Stomach (tissue), 4 donors: ENCODE data around the gene KIF11.

Experiments
- POLR2A ChIP-seq, 4 donors: fragments of 450-650 bp; IDR thresholded peaks; one replicate each; pipeline ENCODE4 v1.6.1; 2016; ENCODE audit warnings: antibody characterized with exemption in 4 of 4, control low read depth in 2 of 4, mild to moderate bottlenecking in 1 of 4, moderate library complexity in 1 of 4
- POLR2AphosphoS5 ChIP-seq, 3 donors: sonication (generic); formaldehyde crosslinking; IDR thresholded peaks; one replicate each; pipeline ENCODE4 v1.6.1; 2016; ENCODE audit warnings: antibody characterized with exemption in 3 of 3
- TF ChIP-seq, protein P1 (sequence below), 7 experiments: fragments of 450-650 bp in 4 of 7; fragments of 200-600 bp in 3 of 7; sonication (generic) in 3 of 7; IDR thresholded peaks; one replicate each; pipeline ENCODE4 v1.5.1; 2016 to 2019; ENCODE audit warnings: antibody characterized with exemption in 7 of 7, control low read depth in 2 of 7, mild to moderate bottlenecking in 1 of 7

- TF ChIP-seq, protein P1, sequence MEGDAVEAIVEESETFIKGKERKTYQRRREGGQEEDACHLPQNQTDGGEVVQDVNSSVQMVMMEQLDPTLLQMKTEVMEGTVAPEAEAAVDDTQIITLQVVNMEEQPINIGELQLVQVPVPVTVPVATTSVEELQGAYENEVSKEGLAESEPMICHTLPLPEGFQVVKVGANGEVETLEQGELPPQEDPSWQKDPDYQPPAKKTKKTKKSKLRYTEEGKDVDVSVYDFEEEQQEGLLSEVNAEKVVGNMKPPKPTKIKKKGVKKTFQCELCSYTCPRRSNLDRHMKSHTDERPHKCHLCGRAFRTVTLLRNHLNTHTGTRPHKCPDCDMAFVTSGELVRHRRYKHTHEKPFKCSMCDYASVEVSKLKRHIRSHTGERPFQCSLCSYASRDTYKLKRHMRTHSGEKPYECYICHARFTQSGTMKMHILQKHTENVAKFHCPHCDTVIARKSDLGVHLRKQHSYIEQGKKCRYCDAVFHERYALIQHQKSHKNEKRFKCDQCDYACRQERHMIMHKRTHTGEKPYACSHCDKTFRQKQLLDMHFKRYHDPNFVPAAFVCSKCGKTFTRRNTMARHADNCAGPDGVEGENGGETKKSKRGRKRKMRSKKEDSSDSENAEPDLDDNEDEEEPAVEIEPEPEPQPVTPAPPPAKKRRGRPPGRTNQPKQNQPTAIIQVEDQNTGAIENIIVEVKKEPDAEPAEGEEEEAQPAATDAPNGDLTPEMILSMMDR (IDR thresholded peaks at IDR 0.05): no peak
- TF ChIP-seq POLR2A (IDR thresholded peaks at IDR 0.05) (no peak), POLR2AphosphoS5 (IDR thresholded peaks at IDR 0.05) (no peak)
These were observed 17.0 kb upstream of the KIF11 start for GRCh38 chr10:92575961-92576360.
